Epithelial cell of esophagus (primary cell): ENCODE data around the gene ERBIN.
A peak's percentile ranks its signal among the peaks of the same experiment; 100 is the strongest.
"Not testable (repeated sequence)": the region's sequence is repeated elsewhere in the genome, so short reads cannot be mapped to it uniquely, and the experiment has no call there.

Source experiments
- DNase-seq: peaks from one replicate; pipeline ENCODE4 v3.0.0; 2010; ENCODE audit warnings: low read depth
- H3K4me3 ChIP-seq: 2 replicates; pipeline ENCODE4 v1.5.1; 2011; ENCODE audit warnings: mild to moderate bottlenecking, low read length, control low read depth
- CTCF ChIP-seq: IDR thresholded peaks from 2 replicates; pipeline ENCODE4 v1.5.1; 2011; ENCODE audit warnings: low read depth, mild to moderate bottlenecking, low read length, control low read depth, inconsistent platforms; ENCODE audit not compliant: insufficient read depth; ENCODE audit errors: missing control alignments

Gene ERBIN

GRCh38 chr5:65943771-65944170, 17.4 kb downstream of the ERBIN start:
- no peak for TF ChIP-seq CTCF
- DNase-seq = no peak
- H3K4me3 ChIP-seq = no peak overlapping the region

GRCh38 chr5:65946198-65946745, 19.9 kb downstream of the ERBIN start:
- no peak for DNase-seq
- no peak overlapping the region for H3K4me3 ChIP-seq
- no peak for TF ChIP-seq CTCF

- no peak for DNase-seq
- no peak for TF ChIP-seq CTCF
- no peak overlapping the region for H3K4me3 ChIP-seq
These were observed 21.9 kb downstream of the ERBIN start for GRCh38 chr5:65948115-65948747.

GRCh38 chr5:65951330-65951729, 25.0 kb downstream of the ERBIN start:
- no peak for DNase-seq
- H3K4me3 ChIP-seq = no peak overlapping the region
- TF ChIP-seq CTCF = no peak

GRCh38 chr5:65952259-65952658, 25.9 kb downstream of the ERBIN start:
- TF ChIP-seq CTCF = no peak
- DNase-seq = no peak
- no peak overlapping the region for H3K4me3 ChIP-seq

GRCh38 chr5:65954200-65954599, 27.8 kb downstream of the ERBIN start:
- peak; percentile 17 for DNase-seq
- no peak for TF ChIP-seq CTCF
- no peak overlapping the region for H3K4me3 ChIP-seq

GRCh38 chr5:65955746-65956145, 29.4 kb downstream of the ERBIN start:
- no peak for TF ChIP-seq CTCF
- no peak for DNase-seq
- no peak overlapping the region for H3K4me3 ChIP-seq

GRCh38 chr5:65957703-65958102, 31.3 kb downstream of the ERBIN start:
- not testable (repeated sequence) for DNase-seq, H3K4me3 ChIP-seq
